22Rv1 (cell line): ENCODE data around the gene NR5A1.

Source experiments
- H3K27ac ChIP-seq: fragments of 450-650 bp; 2 replicates; pipeline ENCODE4 v1.5.1; 2017
- CTCF ChIP-seq: fragments of 450-650 bp; IDR thresholded peaks from 2 replicates; pipeline ENCODE4 v1.5.1; 2017; ENCODE audit warnings: mild to moderate bottlenecking
- ZFX ChIP-seq: fragments of 450-650 bp; IDR thresholded peaks from 2 replicates; pipeline ENCODE4 v1.6.1; 2017; ENCODE audit warnings: antibody characterized with exemption, borderline replicate concordance

The NR5A1 gene

GRCh38 chr9:124470306-124470705 lies 36.9 kb downstream of the NR5A1 start:
- TF ChIP-seq CTCF = no peak
- TF ChIP-seq ZFX = no peak
- H3K27ac ChIP-seq = no peak overlapping the region

GRCh38 chr9:124469011-124469832 lies 38.0 kb downstream of the NR5A1 start:
- H3K27ac ChIP-seq = no peak overlapping the region
- no peak for TF ChIP-seq CTCF
- TF ChIP-seq ZFX = no peak

- no peak for TF ChIP-seq ZFX
- no peak for TF ChIP-seq CTCF
- H3K27ac ChIP-seq = no peak overlapping the region
Measured at GRCh38 chr9:124468061-124468740, 39.0 kb downstream of the NR5A1 start.

GRCh38 chr9:124467410-124468060 lies 39.7 kb downstream of the NR5A1 start:
- no peak overlapping the region for H3K27ac ChIP-seq

GRCh38 chr9:124465736-124466135 lies 41.5 kb downstream of the NR5A1 start:
- TF ChIP-seq CTCF (no peak), ZFX (no peak)
- H3K27ac ChIP-seq = no peak overlapping the region

More at GRCh38 chr9:124467410-124468060, 39.7 kb downstream of the NR5A1 start:
- TF ChIP-seq CTCF = no peak
- TF ChIP-seq ZFX = no peak

- TF ChIP-seq CTCF = no peak
- no peak for TF ChIP-seq ZFX
Measured at GRCh38 chr9:124462739-124463138, 44.5 kb downstream of the NR5A1 start.

More at GRCh38 chr9:124462739-124463138, 44.5 kb downstream of the NR5A1 start:
- H3K27ac ChIP-seq = no peak overlapping the region
